COLO668 (cell line): ENCODE measurements around the gene CDKAL1.

Experiments
- DNase-seq: peaks from one replicate; lab custom pipeline; 2025; ENCODE audit not compliant: unreplicated experiment; lab: John Stamatoyannopoulos, UW

The CDKAL1 gene

GRCh38 chr6:20868397-20869096 is 334.3 kb downstream of the CDKAL1 start:
- peak; percentile 77 for DNase-seq

DNA sequence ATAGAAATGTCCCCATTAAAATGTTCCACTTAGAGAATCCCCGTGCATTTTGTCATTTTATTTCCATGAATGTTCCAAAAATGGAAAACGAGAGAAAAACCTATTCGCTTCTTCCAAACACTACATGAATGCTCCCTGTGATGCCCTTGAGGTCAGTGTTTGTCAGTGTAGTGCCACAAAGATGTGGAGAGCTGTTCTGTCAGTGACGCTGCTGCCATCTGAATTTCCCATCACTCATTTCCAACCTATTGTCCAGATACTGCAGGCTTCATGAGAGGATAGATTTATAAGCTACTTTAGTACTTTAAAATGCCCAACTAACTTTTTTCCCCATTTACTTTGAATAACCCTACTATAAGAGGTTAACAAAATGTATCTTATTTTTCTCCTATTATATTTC is 335.8 kb downstream of the CDKAL1 start:
- no peak for DNase-seq

GRCh38 chr6:20870493-20870892 is 336.2 kb downstream of the CDKAL1 start:
- DNase-seq: no peak

DNA sequence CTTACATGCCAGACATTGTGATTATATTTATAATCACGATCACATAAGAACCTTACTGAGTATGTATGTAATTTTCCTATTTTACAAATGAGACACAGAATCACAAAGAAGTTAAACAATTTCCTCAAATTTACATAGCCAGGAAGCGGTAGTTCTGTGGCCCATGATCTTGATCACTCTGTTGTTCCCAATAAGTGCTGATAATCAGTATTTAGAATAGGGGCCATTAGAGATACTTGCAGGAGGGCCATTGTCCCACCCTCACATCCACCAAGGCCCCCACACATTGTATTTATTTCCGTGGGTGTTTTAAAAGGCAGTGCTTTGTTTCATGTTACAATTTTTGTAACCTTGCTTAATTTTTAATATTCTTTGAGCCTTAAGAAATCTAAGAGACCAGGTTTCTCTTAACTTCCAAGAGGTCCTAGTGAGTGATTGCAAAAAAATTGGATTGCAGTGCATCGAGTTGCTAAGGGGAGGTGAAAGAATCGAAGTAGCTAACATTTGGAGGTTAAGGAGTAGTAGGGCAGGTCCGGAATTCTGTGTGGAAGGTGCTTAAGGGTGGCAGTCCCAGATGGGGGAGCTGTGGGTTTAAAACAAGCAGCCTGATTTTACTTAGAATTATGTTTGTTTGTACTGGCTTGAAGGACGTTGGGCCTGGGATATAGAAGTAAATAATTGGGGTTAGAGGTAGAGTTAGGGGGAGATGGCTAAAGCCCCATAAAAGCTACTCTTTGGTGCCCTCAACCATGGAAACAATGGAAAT is 339.4 kb downstream of the CDKAL1 start:
- DNase-seq: no peak

DNA sequence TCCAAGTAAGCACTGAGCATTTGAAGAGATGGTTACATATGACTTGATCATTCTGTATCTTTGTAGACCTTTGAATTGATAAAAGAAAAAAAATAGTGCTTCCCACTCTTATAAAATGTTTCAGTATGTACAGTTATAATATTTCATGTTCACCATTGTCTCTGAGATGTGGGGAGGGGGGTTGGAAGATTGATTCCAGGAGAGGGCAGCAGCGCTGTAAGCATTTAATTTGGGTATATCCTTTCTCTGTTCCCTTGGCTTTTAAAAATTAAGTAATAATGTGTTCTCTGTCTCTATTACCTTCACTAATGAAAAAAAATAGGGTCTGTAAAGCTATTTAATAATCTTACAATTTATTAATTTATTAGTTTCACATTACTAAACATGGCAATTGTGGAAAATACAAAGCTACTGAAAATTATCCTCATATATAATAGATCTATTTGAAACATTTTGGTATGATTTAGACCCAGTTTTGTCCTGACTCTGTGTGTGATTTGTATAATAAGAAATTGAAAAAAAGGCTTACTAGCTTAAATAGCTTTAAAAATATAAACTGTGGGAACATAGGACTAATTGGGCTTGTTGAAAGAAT is 341.2 kb downstream of the CDKAL1 start:
- DNase-seq: peak; percentile 13

DNA sequence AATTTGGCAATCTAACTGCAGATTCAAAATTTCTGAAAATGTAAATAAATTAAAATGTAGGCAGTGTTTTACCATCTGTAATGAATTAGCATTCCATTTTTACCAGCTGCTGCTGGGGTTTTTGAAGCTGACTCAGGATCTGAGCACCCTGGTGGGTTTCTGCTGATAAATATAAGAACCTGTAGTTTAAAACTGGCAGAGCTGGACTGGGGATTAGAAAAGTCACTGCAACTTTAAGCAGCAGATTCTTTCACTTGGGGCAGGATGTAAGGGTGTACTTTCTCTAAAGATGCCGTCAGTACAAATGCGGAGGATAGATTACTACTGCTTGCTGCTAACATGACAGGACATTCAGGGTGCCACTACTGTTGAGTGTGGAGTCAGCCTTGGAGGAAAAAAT is 341.8 kb downstream of the CDKAL1 start:
- no peak for DNase-seq

- no peak for DNase-seq
Observed at GRCh38 chr6:20876561-20876960, 342.3 kb downstream of the CDKAL1 start.

GRCh38 chr6:20877008-20877937 is 343.0 kb downstream of the CDKAL1 start:
- DNase-seq: peak; percentile 29

- no peak for DNase-seq
Observed at GRCh38 chr6:20879121-20879520, 344.9 kb downstream of the CDKAL1 start.

DNA sequence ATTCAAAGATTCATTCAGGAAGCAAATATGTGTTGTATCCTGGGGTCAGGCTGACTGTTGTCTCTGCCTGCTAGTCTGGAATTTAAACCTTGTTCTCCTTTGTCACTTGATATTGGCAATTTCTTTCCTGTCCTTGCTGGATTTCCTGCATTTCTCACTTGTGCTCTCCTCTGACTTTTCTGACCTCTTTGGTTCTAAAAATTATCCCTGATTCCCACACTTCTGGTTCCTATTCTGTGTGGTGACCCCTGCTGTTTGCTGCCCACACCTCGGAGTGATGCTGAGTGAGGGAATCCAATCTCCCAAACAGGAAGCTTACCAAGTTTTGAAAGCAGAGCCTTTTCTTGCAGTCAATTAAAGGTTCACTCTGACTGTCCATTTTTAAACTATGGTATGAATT is 345.3 kb downstream of the CDKAL1 start:
- no peak for DNase-seq

- no peak for DNase-seq
Observed at GRCh38 chr6:20881365-20881764, 347.1 kb downstream of the CDKAL1 start.

DNA sequence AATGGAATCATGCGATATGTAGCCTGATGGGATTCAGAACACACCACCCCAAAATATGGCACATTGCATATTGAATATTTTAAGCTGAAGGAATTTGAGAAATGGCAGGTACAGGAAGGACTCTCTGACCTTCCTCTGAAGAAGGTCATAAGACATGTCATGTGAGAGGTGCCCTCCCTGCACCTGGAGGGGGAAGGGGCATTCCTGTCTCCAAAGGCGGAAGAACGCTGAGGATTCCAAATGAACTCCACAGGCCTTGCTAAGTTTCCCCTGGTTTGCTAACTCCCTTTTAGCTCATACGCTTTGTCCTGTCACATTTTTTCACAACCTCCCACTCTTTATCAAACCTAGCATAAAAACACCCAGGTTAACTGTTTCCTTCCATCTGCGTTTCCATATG is 347.8 kb downstream of the CDKAL1 start:
- DNase-seq: peak; percentile 10

DNA sequence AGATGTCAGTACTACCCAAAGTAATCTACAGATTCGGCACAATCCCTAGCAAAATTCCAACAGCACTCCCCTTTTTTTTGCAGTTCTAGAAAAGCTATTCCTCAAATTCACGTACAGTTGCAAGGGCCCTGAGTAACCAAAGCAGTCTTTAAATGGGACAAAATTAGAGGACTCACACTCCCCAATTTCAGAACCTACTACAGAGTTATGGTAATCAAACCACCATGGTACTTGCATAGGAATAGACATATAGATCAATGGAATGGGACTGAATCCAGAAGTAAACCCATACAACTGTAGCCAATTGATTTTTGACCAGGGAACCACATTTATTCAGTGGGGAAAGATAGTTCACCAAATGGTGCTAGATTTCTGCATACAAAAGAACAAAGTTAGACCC is 350.8 kb downstream of the CDKAL1 start:
- DNase-seq: no peak

DNA sequence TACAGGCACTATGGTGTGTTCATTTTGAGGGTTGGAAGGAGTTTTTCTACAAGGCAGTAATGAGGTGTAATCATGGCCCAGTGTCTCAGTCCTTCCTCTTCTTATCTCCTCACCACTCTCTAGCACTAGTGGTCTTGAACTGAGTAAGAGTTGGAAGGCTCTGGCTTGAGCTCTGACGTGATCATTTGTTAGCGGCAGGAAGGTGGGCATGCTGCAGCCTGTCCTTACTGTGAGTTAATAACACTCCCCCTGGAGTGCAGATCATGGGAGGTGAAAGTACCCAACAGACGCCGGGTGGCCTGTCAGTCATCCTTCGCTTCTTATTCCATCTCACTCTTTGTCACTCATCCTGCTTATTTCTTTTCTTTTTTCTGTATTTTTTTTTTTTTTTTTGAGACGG is 356.9 kb downstream of the CDKAL1 start:
- no peak for DNase-seq

- DNase-seq: no peak
Observed at GRCh38 chr6:20892365-20892764, 358.1 kb downstream of the CDKAL1 start.

GRCh38 chr6:20893412-20893811 is 359.2 kb downstream of the CDKAL1 start:
- DNase-seq: no peak

DNA sequence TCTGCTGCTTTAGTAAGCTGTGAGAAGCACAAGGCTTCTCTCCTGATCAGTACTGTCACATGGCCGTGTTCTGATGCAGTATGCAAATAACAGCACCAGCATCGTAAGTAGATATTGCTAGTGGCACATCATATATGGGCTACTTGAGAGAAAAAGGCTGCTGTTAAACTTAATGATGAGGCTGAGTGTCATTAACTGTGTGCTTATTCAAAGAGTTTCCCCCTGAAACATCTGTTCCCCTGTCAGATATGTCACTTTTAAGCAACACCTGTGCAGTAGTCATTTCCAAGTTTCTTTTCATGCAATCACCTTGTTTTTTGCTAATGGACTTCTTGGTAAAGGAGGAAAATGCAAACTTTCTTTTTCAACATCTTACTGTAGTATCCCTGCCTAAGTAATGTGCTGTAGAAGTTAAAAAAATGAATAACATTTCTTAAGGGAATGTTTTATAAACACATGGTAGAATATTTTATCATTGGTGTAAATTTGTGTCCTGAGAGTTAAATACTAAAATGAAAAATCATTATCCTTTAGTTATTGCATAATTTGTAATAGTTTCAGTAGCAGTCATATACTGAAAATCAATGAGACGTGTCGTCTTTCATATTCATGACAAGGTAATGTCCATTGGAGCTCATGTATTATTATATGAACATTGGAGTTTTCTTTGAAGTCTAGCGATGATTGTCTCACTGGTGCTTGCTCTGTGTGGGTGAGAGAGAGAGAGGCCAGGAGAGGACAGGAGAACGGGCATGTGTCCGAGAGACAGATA is 366.3 kb downstream of the CDKAL1 start:
- DNase-seq: no peak

DNA sequence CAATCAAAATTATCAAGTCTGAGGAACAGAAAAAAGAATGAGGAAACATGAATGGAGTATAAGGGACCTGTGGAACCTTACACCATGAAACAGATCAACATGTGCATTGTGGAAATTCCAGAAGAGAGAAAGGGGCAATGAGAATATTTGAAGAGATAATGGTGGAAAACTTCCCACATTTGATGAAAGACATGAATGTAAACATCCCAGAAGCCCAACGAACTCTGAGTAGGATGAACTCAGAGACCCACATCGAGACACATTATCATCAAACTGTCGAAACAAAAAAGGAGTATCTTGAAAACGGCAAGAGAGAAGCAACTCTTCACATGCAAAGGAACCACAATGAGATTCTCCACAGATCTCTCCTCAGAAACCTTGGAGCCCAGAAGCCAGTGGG is 371.1 kb downstream of the CDKAL1 start:
- DNase-seq: no peak

GRCh38 chr6:20906945-20907344 is 372.7 kb downstream of the CDKAL1 start:
- no peak for DNase-seq

DNA sequence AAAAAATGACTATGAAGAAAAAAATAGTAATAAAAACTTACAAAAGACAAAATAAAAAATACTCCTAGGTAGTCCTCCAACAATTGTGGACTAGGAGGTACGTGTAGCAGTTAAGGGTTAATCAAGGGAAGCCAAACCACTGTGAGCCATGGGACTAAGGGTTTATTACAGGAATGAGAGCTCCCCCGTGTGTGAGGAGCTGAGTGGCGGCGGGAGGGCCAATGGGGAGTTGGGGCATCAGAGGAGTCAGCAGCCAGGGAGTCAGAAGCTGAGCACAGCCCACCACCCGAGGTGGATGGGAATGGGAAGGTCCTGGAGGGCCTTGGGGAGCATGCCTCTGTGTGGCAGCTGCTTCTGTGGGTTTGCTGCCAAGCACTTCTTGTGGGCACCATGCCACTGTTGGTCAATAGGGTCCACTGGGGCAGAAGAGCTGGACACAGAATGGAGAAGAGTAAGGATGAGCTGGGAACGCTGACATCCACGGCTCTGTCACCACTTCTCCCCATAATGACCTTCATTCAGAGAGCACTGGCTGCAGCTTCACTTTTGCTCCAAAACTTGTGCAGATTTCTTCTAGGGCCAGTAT is 373.3 kb downstream of the CDKAL1 start:
- no peak for DNase-seq
